Adrenal gland (tissue), 12 donors: ENCODE data around the gene POLR2H. TPM values are rescaled to one million over a fixed set of nuclear protein-coding genes. Genes with fewer than 3 reads are reported as not detected.
A peak's percentile ranks its signal among the peaks of the same experiment; 100 is the strongest.

Experiments
- DNase-seq, 7 donors: peaks; one replicate each; pipeline ENCODE4 v3.0.0-alpha.2; 2019 to 2020
- H3K27ac ChIP-seq, 5 donors: fragments of 200-600 bp; sonication (generic) in 4 of 5; 1 replicate in 3 of 5; 2 replicates in 2 of 5; pipeline versions ENCODE4 v1.5.1 to v1.8.0; 2016 to 2020; ENCODE audit warnings: mild to moderate bottlenecking in 1 of 5
- H3K27me3 ChIP-seq: fragments of 200-600 bp; 2 replicates; pipeline ENCODE4 v1.8.0; 2021
- H3K36me3 ChIP-seq, 2 donors: fragments of 200-600 bp; replicated peaks in 1 of 2; 1 replicate in 1 of 2; 2 replicates in 1 of 2; pipeline versions ENCODE4 v1.5.1 to v1.8.0; 2018 to 2022
- H3K4me1 ChIP-seq, 2 donors: fragments of 200-600 bp; replicated peaks in 1 of 2; 1 replicate in 1 of 2; 2 replicates in 1 of 2; pipeline versions ENCODE4 v1.5.1 to v1.8.0; 2018 to 2021
- H3K4me3 ChIP-seq, 4 donors: fragments of 200-600 bp; sonication (generic) in 3 of 4; one replicate each; pipeline ENCODE4 v1.5.1; 2016 to 2018
- H3K9me3 ChIP-seq, 3 donors: fragments of 200-600 bp; sonication (generic) in 1 of 3; replicated peaks in 1 of 3; 1 replicate in 2 of 3; 2 replicates in 1 of 3; pipeline versions ENCODE4 v1.5.1 to v1.8.0; 2016 to 2021
- CTCF ChIP-seq, 6 experiments: fragments of 450-650 bp in 4 of 6; fragments of 200-600 bp in 2 of 6; sonication (generic) in 1 of 6; IDR thresholded peaks; 1 replicate in 5 of 6; 2 replicates in 1 of 6; pipeline versions ENCODE4 v1.5.1 to v1.8.0; 2016 to 2021; ENCODE audit warnings: antibody characterized with exemption in 6 of 6, mild to moderate bottlenecking in 2 of 6, moderate library complexity in 1 of 6
- POLR2A ChIP-seq, 2 donors: fragments of 450-650 bp; IDR thresholded peaks; one replicate each; pipeline ENCODE4 v1.6.1; 2017; ENCODE audit warnings: antibody characterized with exemption in 2 of 2, mild to moderate bottlenecking in 2 of 2, moderate library complexity in 1 of 2
- WGBS, 4 donors: extraction: QIAGEN DNeasy Blood & Tissue Kit in 2 of 4; methylation state at CpG; one replicate each; pipeline versions ENCODE4 v1.1.5 to v1.1.7; 2013 to 2017; 5-methylcytosine and 5-hydroxymethylcytosine counted together
- intact Hi-C, 2 donors: fragments of 100-400 bp; cut with DNase I; formaldehyde crosslinking; loops; one replicate each; pipeline versions ENCODE4 v1.14.1 to v1.15.0; 2022 to 2023
- polyA plus RNA-seq, 3 donors: library from polyadenylated mRNA; stranded (reverse); fragments of 200-250 nt in 2 of 3; fragments of 350-450 nt in 1 of 3; fragmentation: Illumina TruSeq in 1 of 3; extraction: RNeasy Lipid Tissue Mini Kit (QIAGEN cat#74804) in 1 of 3; gene quantifications; one replicate each; pipeline ENCODE4 v1.2.3, GENCODE V29; 2013 to 2014
- total RNA-seq, 9 donors: library from RNA; depleted of rRNA in 4 of 9; stranded (reverse); fragments of >200 nt in 4 of 9; fragments of 120-200 nt in 1 of 9; fragmentation: NEBNext Ultra II Directional in 1 of 9; extraction: Animal tissue kit (Norgen Biotek cat#: 25700) in 1 of 9; gene quantifications; one replicate each; pipeline versions ENCODE4 v1.1.0 to v1.2.4, GENCODE V29; 2013 to 2023
- donor health status: healthy with polysubstance abuse.
- donor health status: Bipolar disorder and iron deficiency.
- donor health status: DM: yes; HTN: yes; CAD: no.
- donor health status: DM: no; HTN: no; CAD: no.
- donor health status: DM: no; HTN: no; CAD: no.
- donor health status: DM: yes; HTN: yes; CAD: no.

POLR2H gene
- total and polyA plus RNA-seq, 12 donors = 63.1 to 199 (median 77.7) TPM

- intact Hi-C loops = no loop called here
- peak; percentile 82 to 96 (median 94) for DNase-seq
- peaks cover 6 to 15% of the 10 kb centered on the region in 2 donors for H3K4me1 ChIP-seq
- H3K36me3 ChIP-seq = peaks cover 0 to 36% of the 10 kb centered on the region in 2 donors
- peak overlapping the region in 4 of 5 donors; percentile 6 to 84 (median 59) for H3K27ac ChIP-seq
- no peak overlapping the region for H3K4me3 ChIP-seq
- peak in 1 of 2 donors; percentile 64 for TF ChIP-seq POLR2A (IDR thresholded peaks at IDR 0.05)
- peak; percentile 36 to 75 (median 70) for TF ChIP-seq CTCF (IDR thresholded peaks at IDR 0.05)
- WGBS, 4 donors = 21 to 37% (median 32%) methylated on average over 13 to 14 of the region's 14 CpGs
- H3K27me3 ChIP-seq = no peaks in the 10 kb centered on the region
- no peaks in the 10 kb centered on the region for H3K9me3 ChIP-seq
Observed at GRCh38 chr3:184345317-184346144, 16.0 kb upstream of the POLR2H start.

GRCh38 chr3:184346480-184347190 is 14.9 kb upstream of the POLR2H start:
- no peak overlapping the region for H3K4me3 ChIP-seq
- peak in 1 of 7 donors; percentile 33 for DNase-seq
- no peaks in the 10 kb centered on the region for H3K9me3 ChIP-seq
- no peak for TF ChIP-seq POLR2A (IDR thresholded peaks at IDR 0.05)
- TF ChIP-seq CTCF (IDR thresholded peaks at IDR 0.05) = no peak
- H3K4me1 ChIP-seq = peaks cover 6 to 26% of the 10 kb centered on the region in 2 donors
- intact Hi-C loops = no loop called here
- H3K36me3 ChIP-seq = peaks cover 0 to 32% of the 10 kb centered on the region in 2 donors
- WGBS, 4 donors = 85 to 91% (median 90%) methylated on average over 9 to 20 of the region's 20 CpGs
- H3K27me3 ChIP-seq = no peaks in the 10 kb centered on the region
- H3K27ac ChIP-seq = peak overlapping the region in 3 of 5 donors; percentile 22 to 84 (median 45)

- intact Hi-C loops = no loop called here
- Histone ChIP-seq H3K9me3 (no peaks in the 10 kb centered on the region), H3K4me1 (peaks cover 6 to 31% of the 10 kb centered on the region in 2 donors), H3K36me3 (peaks cover 0 to 23% of the 10 kb centered on the region in 2 donors), H3K27me3 (no peaks in the 10 kb centered on the region), H3K4me3 (no peak overlapping the region), H3K27ac (peak overlapping the region in 2 of 5 donors; percentile 30 to 84)
- no peak for DNase-seq
- 73 to 80% (median 76%) methylated on average over 12 of the region's 12 CpGs for WGBS, 4 donors
- no peak for TF ChIP-seq CTCF (IDR thresholded peaks at IDR 0.05)
- no peak for TF ChIP-seq POLR2A (IDR thresholded peaks at IDR 0.05)
Observed at GRCh38 chr3:184347321-184348056, 14.0 kb upstream of the POLR2H start.

GRCh38 chr3:184348057-184348382 is 13.5 kb upstream of the POLR2H start:
- Histone ChIP-seq H3K27me3 (no peaks in the 10 kb centered on the region), H3K27ac (no peak overlapping the region), H3K9me3 (no peaks in the 10 kb centered on the region), H3K36me3 (peaks cover 0 to 18% of the 10 kb centered on the region in 2 donors), H3K4me3 (no peak overlapping the region), H3K4me1 (peaks cover 6 to 31% of the 10 kb centered on the region in 2 donors)
- TF ChIP-seq POLR2A (IDR thresholded peaks at IDR 0.05) = no peak
- no peak for TF ChIP-seq CTCF (IDR thresholded peaks at IDR 0.05)
- WGBS, 4 donors = 79 to 94% (median 90%) methylated on average over 3 to 4 of the region's 4 CpGs
- DNase-seq = no peak
- intact Hi-C loops = no loop called here
